ENCODE measurements around the gene FOXN3.

Gene FOXN3, protein sequence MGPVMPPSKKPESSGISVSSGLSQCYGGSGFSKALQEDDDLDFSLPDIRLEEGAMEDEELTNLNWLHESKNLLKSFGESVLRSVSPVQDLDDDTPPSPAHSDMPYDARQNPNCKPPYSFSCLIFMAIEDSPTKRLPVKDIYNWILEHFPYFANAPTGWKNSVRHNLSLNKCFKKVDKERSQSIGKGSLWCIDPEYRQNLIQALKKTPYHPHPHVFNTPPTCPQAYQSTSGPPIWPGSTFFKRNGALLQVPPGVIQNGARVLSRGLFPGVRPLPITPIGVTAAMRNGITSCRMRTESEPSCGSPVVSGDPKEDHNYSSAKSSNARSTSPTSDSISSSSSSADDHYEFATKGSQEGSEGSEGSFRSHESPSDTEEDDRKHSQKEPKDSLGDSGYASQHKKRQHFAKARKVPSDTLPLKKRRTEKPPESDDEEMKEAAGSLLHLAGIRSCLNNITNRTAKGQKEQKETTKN

DNA sequence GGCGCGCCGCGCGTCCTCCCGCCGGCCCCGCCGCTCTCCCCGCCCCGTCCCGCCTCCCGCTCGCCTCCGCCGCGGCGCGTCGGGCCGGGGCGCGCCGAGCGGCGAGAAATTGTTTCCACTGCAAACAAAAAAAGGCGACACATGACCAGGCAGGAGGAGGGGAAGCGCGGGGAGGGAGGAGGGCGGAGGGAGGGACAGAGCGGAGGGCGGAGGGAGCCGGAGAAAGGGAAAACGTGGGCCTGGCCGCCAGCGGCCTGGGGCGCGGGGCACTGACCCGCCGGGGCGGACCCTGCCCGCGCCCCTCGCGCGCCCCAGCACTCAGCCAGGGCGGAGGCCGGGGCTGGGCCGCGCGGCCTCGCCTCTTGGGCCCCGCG lies at the start of gene FOXN3:
TSS of gene FOXN3 (minus strand) at position 143 of the 374 bp plus-strand sequence. CDS start 4,757 bp downstream, outside the sequence.
- DNase-seq: peak; percentile 88

DNA sequence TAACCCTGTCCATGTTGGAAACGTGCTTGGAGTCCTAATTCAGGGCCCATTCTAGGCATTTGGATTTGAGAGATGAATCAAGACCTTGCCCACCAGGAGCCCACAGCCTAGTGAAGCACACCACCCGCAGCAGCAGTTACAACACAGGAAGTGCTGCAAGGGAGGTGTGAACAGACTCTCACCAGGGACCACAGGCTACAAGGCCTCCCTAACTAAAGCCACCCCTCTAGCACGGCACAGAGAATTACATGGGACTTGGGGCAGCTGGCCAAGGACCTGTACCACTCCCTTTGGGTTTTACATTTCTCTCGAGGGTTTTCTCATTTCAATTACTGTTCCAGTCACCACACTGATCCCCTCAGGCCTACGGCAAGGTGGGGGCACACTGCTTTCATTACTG lies 49.5 kb upstream of the FOXN3 start:
- DNase-seq: no peak

DNA sequence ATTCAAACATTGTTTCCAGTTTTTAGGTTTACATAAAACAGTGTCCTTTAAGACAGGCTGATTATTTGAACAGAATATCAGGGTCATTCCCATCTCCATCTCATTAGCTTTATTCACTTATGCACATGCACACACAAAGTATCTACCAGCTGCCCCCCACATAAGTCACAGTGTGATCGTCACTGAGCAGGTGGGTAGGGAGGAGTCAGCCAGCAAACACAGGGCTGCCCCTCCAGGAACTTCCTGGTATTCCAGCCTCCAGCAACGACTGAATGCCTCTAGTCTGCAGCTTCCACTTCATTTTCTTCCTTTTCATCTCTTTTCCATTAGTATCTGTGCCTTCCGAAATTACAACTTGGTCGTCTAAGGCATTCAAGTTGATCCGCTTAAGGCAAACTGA lies 48.8 kb upstream of the FOXN3 start:
- no peak for DNase-seq

DNA sequence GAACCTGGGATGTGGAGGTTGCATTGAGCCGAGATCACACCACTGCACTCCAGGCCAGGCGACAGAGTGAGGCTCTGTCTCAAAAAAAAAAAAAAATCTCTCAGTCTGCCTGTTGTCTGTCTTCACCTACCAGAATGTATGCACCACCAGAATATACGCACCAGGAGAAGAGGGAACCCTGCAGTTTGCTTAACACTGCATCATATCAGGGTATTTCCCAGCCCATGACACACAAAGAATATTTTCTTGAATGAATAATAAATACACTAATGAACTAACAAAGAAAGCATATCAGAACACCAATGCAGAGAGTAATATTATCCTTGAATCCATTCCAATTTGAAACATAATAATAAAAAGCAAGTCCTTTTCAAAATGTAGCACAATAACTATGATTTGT lies 44.2 kb upstream of the FOXN3 start:
- DNase-seq: no peak

DNA sequence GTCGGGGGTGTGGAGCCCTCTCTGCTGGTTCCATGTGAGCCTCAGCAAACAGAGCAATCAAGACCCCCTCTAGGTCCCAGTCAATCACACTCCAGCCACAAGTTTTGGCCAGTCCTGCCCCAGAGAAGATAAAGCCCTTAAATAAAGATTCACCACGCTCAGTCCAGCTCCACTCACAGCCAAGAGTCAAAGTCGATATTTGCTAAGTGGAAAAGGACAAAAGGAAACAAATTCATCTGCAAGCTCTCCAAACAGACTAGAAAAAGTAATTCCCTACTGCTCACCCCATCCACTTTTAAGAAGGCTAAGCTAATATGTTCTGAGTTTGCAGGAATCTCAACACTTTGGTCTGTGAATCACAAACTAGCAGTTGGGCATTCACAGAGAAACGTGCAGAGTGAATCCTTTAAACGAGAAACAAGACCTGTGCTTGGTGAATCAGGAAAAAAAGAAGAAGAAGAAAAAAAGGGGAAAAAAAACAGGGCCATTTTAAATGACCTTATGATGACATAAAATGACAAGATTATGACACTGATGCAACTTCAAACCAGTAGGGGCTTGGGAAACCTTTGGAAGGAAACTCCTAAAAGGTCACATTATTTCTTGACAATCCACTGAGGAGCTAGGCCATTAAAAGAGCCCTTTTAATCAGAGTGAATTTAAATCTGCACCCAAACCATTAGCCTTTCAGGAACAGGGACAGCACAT lies 41.8 kb upstream of the FOXN3 start:
- DNase-seq: no peak

DNA sequence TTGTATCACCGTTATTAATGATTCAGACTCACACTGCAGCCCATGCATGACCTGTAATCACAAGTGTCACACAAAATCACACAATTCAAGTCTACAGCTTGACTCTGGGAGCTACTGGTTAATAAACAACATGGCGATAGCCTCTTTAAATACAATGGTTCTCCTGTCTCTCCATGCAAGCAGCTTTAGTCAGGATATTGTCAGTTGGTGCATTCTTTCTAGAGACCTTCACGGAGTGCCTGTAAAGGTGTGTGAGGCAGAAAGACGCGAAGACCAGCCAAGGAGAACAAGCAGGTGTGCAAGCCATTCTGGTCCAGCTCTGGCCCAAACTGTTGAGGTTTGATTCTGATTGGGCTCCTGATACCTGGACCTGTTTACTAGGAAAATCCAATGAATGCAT lies 40.0 kb upstream of the FOXN3 start:
- no peak for DNase-seq

DNA sequence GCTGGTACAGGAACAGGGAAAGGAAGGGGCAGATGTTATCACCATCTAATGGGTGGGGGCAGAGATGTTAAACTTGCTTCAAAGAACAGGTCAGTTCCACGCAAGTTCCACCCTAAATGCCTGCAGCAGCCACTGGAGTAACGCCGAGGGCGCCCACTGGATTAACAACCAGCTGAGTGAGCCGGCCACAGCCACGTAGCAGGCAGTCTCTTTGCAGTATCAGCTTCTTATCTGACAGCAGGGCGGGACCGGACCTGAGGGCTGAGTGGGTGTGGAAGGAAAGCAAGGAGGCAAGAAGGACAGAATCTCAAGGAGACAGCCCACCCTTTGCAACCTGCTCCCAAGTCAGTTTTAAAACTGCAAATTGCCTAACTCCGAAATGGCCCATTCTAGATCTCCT lies 38.4 kb upstream of the FOXN3 start:
- no peak for DNase-seq

DNA sequence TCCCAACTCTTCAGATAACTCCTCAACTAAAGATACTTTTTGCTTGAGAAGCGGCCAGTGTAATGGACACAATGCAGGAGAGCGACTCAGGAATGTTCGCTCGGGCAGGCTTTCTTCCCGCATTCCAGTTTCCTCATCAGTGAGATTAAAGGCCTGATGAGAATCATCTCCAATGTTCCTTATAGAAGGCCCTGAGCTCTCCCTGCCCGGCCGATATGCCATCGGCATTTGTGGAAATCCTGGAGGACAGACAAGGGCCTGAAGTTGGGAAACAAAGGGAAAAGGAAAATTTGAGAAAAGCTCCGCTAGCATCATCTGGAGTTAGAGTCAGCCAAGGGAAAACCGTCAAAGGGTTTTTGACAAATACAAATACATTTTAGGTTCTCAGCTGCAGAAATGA lies 38.0 kb upstream of the FOXN3 start:
- no peak for DNase-seq

DNA sequence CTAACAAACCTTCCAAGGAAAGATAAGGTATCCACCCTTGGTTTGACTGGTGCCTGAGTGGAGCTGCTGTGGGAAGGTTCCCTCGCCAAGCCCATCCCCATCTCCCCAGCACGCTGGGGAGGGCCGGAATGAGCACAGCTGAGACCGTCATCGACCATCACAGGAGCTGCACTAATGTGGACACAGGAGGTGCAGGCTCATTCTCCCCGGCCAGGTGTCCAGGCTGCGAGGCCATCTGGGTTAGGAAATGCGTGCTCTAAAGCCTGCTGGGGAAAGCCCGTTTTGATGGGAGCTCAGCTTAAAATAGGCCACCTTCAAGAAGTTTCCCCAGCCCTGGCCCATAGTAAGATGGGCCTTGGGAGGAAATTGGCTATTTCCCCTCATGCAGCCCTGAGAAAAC lies 35.2 kb upstream of the FOXN3 start:
- no peak for DNase-seq

DNA sequence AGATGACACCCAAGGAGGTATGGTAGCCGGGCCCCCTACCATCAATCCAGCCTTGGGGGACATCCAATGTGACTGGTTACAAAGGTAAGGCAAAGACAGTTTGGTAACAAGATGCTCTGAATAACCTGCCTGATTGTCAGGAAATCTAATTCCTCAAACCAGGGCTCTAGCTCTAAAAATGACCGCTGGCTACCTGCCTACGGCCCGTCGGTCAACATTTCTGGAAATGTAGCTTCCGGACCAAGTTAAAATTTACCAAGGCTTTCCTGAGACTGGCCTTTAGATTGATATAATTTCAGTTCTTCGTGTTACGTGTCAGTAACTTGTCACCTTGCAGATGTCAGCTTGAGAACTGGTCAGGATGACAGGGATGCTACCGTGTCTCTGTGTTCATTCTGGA lies 34.2 kb upstream of the FOXN3 start:
- no peak for DNase-seq

DNA sequence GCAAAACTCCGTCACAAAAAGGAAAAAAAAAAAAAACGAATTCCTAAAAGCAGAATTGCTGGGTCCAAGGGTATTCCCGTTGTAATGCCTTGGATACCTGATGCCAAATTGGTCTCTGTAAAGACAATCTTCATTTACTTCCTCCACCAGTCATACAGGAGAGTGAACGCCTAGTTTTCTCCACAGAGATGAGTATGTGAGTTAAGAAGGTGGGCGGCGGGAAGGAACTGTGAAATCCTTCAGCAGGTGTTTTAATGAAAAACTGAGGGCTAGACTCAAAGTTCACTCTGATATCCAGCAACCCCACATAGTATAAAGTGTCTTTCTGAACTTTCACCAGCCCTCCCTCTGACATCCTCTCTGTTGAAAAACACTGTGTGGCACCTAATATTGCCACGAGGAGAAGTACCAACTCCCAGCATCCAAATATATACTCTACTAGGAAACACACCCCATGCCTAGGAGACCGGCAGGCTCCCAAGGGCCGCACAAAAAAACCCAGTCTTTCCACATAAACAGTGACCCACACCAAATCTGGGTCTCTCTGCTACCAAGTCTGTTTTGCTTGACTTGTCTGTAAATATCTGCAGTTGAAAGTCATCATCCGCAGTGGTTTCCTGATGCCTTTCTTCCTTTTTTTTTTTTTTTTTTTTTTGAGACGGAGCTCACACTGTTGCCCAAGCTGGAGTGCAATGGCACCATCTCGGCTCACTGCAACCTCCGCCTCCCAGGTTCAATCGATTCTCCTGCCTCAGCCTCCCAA lies 30.3 kb upstream of the FOXN3 start:
- no peak for DNase-seq

DNA sequence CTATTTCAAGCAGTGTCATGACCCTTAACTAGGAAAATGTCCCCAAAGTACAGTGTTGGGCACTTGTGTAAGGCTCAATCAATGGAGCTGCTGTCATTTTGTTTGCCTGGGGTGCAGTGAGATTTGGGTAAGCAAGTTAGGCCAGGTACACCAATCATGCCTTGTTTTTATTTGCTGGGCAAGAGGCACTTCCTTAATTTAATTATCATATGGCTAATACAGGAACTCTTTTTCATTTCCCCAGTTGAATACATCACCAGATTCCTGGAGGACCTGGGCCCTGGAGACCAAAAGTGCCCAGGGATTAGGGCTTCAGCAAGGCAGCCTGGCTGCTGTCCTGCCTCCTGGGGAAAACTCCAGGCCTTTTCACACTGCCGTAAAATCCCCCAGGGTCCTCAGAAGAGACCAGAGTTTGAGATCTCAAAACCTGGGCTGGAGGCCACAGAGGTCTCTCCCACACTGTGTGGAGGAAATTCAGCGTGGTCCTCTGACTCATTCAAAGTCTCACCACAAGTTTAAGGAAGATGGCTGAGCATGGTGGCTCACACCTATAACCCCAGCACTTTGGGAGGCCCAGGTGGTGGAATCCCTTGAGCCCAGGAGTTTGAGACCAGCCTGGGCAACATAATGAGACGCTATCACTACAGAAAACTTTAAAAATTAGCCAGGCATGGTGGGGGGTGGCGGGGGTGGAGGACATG lies 28.4 kb upstream of the FOXN3 start:
- DNase-seq: peak; percentile 52

DNA sequence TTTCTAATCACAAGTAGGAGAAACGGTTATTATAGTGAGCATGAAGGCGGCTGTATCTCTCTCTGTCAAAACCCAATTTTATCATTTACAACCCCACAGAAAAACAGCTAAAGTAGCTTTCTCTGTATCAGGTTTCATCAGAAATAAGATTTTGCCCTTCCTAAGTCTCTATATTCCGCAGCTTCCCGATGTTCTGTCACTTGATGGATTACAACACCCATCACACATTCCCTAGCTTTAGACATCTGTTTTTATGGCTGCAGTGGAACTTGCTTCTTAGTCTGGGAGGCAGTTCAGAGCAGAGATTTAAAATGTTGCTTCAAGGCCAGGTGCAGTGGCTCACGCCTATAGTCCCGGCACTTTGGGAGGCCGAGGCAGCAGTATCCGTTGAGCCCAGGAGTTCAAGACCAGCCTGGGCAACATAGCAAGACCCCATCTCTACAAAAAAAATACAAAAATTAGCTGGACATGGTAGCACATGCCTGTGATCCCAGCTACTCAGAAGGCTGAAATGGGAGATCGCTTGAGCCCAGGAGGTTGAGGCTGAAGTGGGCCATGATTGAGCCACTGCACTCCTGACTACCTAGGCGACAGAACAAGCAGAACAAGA lies 27.6 kb upstream of the FOXN3 start:
- DNase-seq: no peak

DNA sequence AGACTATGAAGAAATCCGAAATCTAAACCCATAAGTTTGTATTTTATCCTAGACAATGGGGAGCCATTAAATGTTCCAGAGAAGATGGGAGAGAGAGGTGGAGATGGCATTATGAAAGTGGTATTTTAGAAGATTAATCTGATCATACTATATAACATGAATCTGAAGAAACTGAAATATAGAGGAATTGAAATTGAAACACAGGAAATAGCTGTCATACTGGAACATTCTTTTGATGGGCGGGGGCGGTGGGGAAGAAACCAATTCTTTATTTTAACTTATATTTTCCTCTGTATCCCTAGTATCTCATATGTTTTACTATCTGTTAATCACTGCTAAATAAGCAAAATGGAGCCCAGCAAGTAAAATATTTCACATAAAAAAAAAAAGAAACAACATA lies 27.0 kb upstream of the FOXN3 start:
- DNase-seq: no peak

DNA sequence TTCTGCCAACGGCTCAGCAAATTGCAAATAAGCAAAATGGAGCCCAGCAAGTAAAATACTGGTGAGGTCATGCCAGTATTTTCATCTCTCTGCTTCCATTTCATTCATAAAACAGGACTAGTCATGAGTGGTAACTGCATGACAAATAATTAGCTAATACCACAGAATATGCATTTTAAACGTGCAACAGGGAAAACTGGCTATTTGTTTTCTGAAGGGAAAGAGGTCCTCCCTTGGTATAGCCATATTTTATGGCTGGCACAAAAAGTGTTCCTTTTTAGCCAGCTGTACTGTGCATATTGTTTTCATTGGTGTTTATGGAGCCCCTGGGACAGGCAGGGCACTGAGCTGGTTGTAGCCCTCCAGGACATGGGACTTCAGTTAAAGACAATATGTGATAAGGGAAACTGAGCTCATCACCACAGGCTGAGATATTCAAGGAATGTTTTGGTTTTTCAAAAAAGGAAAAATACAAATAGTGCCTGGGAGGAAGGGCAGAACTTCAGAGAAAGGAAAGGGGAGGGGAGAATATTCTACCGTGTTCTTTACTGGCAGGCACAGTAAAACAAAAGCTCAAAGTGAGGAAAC lies 26.1 kb upstream of the FOXN3 start:
- peak; percentile 69 for DNase-seq

DNA sequence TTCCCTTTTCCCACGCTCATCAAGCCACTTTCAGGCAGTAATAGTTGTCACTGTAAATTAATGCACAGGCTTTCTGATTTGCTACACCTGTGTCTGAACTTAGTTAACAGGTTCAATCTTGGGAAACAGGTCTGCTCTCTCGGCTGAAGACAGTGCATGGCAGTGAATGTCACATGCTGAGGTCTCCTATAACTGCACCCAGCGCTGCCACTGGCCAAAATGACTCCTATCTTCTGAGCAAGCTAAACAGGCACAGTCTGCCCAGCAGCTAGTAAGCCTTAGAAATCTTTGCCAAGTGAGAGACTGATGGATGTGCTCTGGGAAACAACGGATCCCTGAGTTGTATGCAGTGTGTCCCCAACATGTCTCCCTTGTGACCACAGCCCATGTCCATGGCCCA lies 25.2 kb upstream of the FOXN3 start:
- no peak for DNase-seq

DNA sequence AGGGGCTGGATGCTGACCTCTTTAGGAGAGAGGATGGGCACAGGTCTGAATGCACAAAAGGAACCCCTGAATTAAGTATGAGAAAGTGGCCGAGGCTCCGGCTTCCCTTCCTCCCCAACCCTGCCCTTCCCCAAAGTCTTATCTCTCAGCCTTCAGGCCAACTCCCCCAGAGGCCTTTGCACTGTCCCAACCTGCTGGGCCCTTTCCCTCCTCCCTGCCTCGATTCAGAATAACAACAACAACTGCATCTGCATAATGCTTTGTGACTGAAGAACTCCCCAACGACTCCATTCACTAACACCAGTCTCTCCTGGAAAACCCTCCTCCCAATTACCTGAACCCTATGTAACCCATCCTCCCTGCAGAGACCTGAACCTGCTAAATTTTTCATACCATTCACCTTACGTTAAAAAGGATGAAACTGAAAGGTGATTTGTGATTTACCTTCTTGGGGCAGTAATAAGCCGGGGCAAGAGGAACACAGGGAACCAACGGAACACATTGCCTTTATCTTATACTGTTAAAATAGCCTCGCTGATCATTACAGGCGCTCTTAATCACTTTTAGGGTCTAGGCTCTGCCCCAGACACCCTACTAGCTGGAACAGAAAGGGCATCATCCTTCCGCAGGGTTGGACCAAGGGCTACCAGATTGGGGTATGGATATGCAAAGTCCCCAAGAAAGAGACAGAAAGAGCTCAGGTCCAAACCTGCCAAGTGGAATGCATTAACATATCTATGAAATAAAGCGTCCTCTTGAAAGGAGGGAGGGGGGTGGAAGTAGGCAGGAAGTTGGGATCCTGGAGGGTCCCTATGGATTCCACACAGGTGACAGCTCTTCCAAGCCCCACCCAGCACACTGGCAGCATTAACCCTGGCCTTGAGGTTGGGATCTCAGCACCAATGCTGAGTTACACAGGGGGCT lies 24.2 kb upstream of the FOXN3 start:
- no peak for DNase-seq

DNA sequence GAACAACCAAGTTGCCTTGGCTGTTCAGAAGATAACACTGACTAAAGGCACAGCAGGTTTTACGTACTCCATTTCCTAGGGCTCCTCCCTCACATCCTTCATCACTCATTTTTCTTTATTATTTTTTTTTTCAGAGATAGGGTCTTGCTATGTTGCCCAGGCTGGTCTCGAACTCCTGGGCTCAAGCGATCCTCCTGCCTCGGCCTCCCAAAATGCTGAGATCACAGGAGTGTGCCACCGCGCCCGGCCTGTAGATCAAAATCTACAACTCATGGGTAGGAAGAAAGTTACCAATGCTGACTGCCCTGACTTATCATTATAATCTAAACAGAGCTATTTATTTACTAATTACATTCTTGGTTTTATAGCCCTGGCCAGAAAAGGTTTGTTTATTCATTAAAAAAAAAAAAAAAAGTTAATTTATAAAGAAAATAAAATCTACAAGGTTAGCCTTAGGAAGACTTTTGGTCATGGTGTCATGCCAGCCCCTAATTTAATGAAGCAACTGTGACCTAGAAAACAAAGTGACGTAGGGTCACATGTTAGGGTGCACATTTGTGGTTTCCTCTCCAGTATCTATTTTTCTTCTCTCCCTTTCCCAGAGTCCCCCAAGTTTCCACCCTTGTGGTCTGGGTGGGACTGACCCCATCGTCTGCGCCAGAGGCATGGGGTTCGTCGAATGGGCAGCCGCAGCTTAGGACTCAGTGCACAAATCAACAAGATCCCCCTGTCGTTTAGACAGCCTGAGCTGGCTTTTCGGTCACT lies 19.0 kb upstream of the FOXN3 start:
- no peak for DNase-seq

DNA sequence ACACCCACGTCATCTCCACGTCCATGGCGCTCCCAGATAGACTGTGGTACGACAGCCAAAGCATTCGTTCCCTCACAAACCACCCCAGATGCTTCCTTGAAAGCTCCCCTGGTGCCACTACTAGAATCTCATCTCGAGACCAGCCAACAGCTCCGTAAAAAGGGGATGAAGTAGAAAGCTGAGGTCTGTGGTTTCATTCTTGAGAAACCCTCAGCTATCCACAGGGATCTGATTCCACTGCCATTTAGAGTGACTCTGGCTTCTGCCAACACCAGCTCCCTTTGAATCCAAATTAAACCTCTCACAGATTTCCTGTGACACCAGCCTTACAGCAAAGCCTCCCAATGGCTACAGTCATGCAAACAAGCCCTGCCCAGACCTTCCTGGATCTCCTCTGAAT lies 18.5 kb upstream of the FOXN3 start:
- no peak for DNase-seq

DNA sequence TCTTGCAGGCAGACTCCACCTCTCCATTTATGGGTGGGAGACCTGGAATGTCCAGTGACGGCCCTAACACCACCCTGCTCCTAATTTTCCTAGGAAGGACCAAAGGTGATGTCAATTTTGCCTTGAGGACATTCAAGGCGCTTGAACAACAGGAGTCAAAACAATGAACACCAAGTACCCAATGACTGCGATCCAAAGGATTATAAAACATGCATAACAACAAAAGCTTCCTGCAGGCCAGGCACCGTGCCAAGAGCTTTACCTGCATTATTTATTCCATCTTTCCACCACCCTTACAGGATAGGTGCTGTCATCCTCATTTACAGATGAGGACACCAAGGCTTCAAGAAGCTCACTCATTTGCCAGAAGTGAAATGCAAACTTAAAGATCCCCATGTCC lies 15.2 kb upstream of the FOXN3 start:
- no peak for DNase-seq
